PC-3 (cell line): ENCODE data around the gene ZNF862. TPM values are rescaled to one million over a fixed set of nuclear protein-coding genes. Genes with fewer than 3 reads are reported as not detected.

Source experiments
- ATAC-seq: fragments of 200-7000 bp; cut with Tn5 transposase; 2 replicates; pipeline ENCODE4 v1.9.1; 2020; ENCODE audit warnings: mild to moderate bottlenecking, moderate library complexity
- BruUV-seq: library from RNA; stranded (reverse); fragments of 400-500 nt; replicated peaks from 2 replicates; lab custom pipeline; 2021; lab: Mats Ljungman, UMichigan
- CTCF ChIA-PET: fragments of 300-600 bp; sonication (Branson Sonifier 250); formaldehyde crosslinking; loops from one replicate; lab custom pipeline; 2022; ENCODE audit warnings: antibody characterized with exemption; lab: Charles Lee
- POLR2A ChIA-PET: fragments of 300-600 bp; sonication (Branson Sonifier 250); formaldehyde crosslinking; loops from one replicate; lab custom pipeline; 2022; ENCODE audit warnings: antibody characterized with exemption; ENCODE audit not compliant: unreplicated experiment; lab: Charles Lee
- DNase-seq: peaks from one replicate; pipeline ENCODE4 v3.0.0-alpha.2; 2015
- H2AFZ ChIP-seq: fragments of 300-600 bp; sonication (generic); 2 replicates; pipeline ENCODE4 v1.6.0; 2016; ENCODE audit warnings: antibody characterized with exemption, low read length
- H3F3A ChIP-seq: fragments of 300-600 bp; sonication (generic); one replicate; pipeline ENCODE4 v1.6.0; 2017; ENCODE audit warnings: antibody characterized with exemption, low read length, control low read depth, mild to moderate bottlenecking; ENCODE audit not compliant: unreplicated experiment
- H3K27ac ChIP-seq: fragments of 300-600 bp; sonication (generic); 2 replicates; pipeline ENCODE4 v1.5.1; 2016; ENCODE audit warnings: mild to moderate bottlenecking, low read length
- H3K27me3 ChIP-seq: fragments of 300-600 bp; sonication (generic); 2 replicates; pipeline ENCODE4 v1.6.1; 2016; ENCODE audit warnings: low read length, mixed read lengths
- H3K36me3 ChIP-seq: fragments of 300-600 bp; sonication (generic); 2 replicates; pipeline ENCODE4 v1.6.1; 2016; ENCODE audit warnings: low read depth, mixed run types, low read length, mixed read lengths
- H3K4me1 ChIP-seq: fragments of 300-600 bp; sonication (generic); 2 replicates; pipeline ENCODE4 v1.5.1; 2016; ENCODE audit warnings: low read length; ENCODE audit not compliant: insufficient read depth
- H3K4me2 ChIP-seq: fragments of 300-600 bp; sonication (generic); 2 replicates; pipeline ENCODE4 v1.6.0; 2016; ENCODE audit warnings: low read length
- H3K4me3 ChIP-seq: fragments of 300-600 bp; sonication (generic); 2 replicates; pipeline ENCODE4 v1.5.1; 2016; ENCODE audit warnings: mild to moderate bottlenecking, low read length, mixed read lengths
- H3K79me2 ChIP-seq: fragments of 300-600 bp; sonication (generic); 2 replicates; pipeline ENCODE4 v1.6.1; 2017; ENCODE audit warnings: low read length, mixed read lengths
- H3K9ac ChIP-seq: fragments of 300-600 bp; sonication (generic); 2 replicates; pipeline ENCODE4 v1.6.0; 2016; ENCODE audit warnings: mild to moderate bottlenecking, low read length
- H3K9me2 ChIP-seq: fragments of 300-600 bp; sonication (generic); replicated peaks from 2 replicates; pipeline ENCODE4 v1.6.1; 2016; ENCODE audit warnings: mixed run types, low read length, mixed read lengths
- H3K9me3 ChIP-seq: fragments of 300-600 bp; sonication (generic); 2 replicates; pipeline ENCODE4 v1.6.1; 2016; ENCODE audit warnings: low read length, mixed read lengths
- H4K20me1 ChIP-seq: fragments of 300-600 bp; sonication (generic); 2 replicates; pipeline ENCODE4 v1.6.1; 2016; ENCODE audit warnings: low read length, mixed read lengths
- CTCF ChIP-seq: fragments of 300-600 bp; sonication (generic); conservative IDR thresholded peaks from 2 replicates; pipeline ENCODE4 v1.5.1; 2017; ENCODE audit warnings: antibody characterized with exemption, low read depth, mild to moderate bottlenecking, low read length
- EZH2 ChIP-seq: fragments of 300-600 bp; sonication (generic); IDR thresholded peaks from one replicate; pipeline ENCODE4 v1.6.1; 2017; ENCODE audit warnings: antibody characterized with exemption, mild to moderate bottlenecking, low read length; ENCODE audit not compliant: unreplicated experiment
- EZH2phosphoT487 ChIP-seq: fragments of 300-600 bp; sonication (generic); IDR thresholded peaks from 2 replicates; pipeline ENCODE4 v1.6.1; 2018; ENCODE audit warnings: mild to moderate bottlenecking, antibody characterized with exemption, low read length, borderline replicate concordance
- intact Hi-C: fragments of 100-400 bp; cut with micrococcal nuclease; formaldehyde crosslinking; loops from 2 replicates; pipeline ENCODE4 v1.9.0; 2023
- total RNA-seq: library from RNA; depleted of rRNA; stranded (reverse); fragments of >200 nt; gene quantifications from 2 replicates; pipeline ENCODE4 v1.2.3, GENCODE V29; 2014

ZNF862 gene
- total RNA-seq, 1 experiment from 2014 or later, result 3.0 TPM

- H3K27ac ChIP-seq, result no peak overlapping the region
- no peaks in the 10 kb centered on the region for H3K79me2 ChIP-seq
- no peak overlapping the region for H3K4me3 ChIP-seq
- no peak overlapping the region for H2AFZ ChIP-seq
- TF ChIP-seq EZH2 (no peak), EZH2phosphoT487 (no peak), CTCF (no peak)
- intact Hi-C loops, result loop anchor here (5.0 to 10.0 kb wide), 2 partner anchors 164 to 397 kb away; no protein-coding TSS in a partner anchor
- no peak for ATAC-seq
- H3K27me3 ChIP-seq, result no peaks in the 10 kb centered on the region
- CTCF ChIA-PET, result no interaction called here
- no peaks in the 10 kb centered on the region for H4K20me1 ChIP-seq
- H3K9me2 ChIP-seq, result no peaks in the 10 kb centered on the region
- DNase-seq, result no peak
- no peaks in the 10 kb centered on the region for H3F3A ChIP-seq
- no peaks in the 10 kb centered on the region for H3K9me3 ChIP-seq
- BruUV-seq, result no TSS peak
- no peak overlapping the region for H3K9ac ChIP-seq
- no peak overlapping the region for H3K4me2 ChIP-seq
- no peaks in the 10 kb centered on the region for H3K36me3 ChIP-seq
- no peaks in the 10 kb centered on the region for H3K4me1 ChIP-seq
- POLR2A ChIA-PET, result no interaction called here
Observed at GRCh38 chr7:149880638-149881311, 42.6 kb downstream of the ZNF862 start.

- Histone ChIP-seq H3K4me2 (no peak overlapping the region), H3K79me2 (no peaks in the 10 kb centered on the region), H3K9ac (no peak overlapping the region), H2AFZ (no peak overlapping the region), H3K4me3 (no peak overlapping the region), H3K27ac (no peak overlapping the region), H3K4me1 (no peaks in the 10 kb centered on the region), H3K36me3 (no peaks in the 10 kb centered on the region), H4K20me1 (no peaks in the 10 kb centered on the region), H3K27me3 (no peaks in the 10 kb centered on the region), H3F3A (no peaks in the 10 kb centered on the region), H3K9me3 (no peaks in the 10 kb centered on the region), H3K9me2 (no peaks in the 10 kb centered on the region)
- BruUV-seq, result no TSS peak
- TF ChIP-seq EZH2phosphoT487 (no peak), CTCF (no peak), EZH2 (no peak)
- DNase-seq (no peak), ATAC-seq (no peak)
- ChIA-PET POLR2A (no interaction called here), CTCF (no interaction called here)
- intact Hi-C loops, result loop anchor here (5.0 to 10.0 kb wide), 2 partner anchors 163 to 396 kb away; no protein-coding TSS in a partner anchor
Observed at GRCh38 chr7:149881328-149882247, 43.4 kb downstream of the ZNF862 start.
